Measurements from ENCODE around the gene HOXA7.

HOXA7 gene

GRCh38 chr7:27198871-27199801 lies 42.7 kb upstream of the HOXA7 start:
- Histone ChIP-seq H3K9me3 (no peaks in the 10 kb centered on the region), H3K27me3 (peaks cover 99% of the 10 kb centered on the region)

GRCh38 chr7:27198138-27198841 lies 41.8 kb upstream of the HOXA7 start:
- no peak overlapping the region for H3K27ac ChIP-seq
- H3K4me3 ChIP-seq (ENCODE audit: low read depth in 1 of 2, low read length in 1 of 2), result no peak overlapping the region
- no peaks in the 10 kb centered on the region for H3K9me3 ChIP-seq
- no peak for TF ChIP-seq CTCF (IDR thresholded peaks at IDR 0.05)
- peaks cover 99% of the 10 kb centered on the region for H3K27me3 ChIP-seq
- no peaks in the 10 kb centered on the region for H3K36me3 ChIP-seq
- peaks cover 40 to 49% of the 10 kb centered on the region in 2 experiments for H3K4me1 ChIP-seq (ENCODE audit: control insufficient read depth in 1 of 2, insufficient read depth in 1 of 2, low read depth in 1 of 2, low read length in 1 of 2)

More at GRCh38 chr7:27198871-27199801, 42.7 kb upstream of the HOXA7 start:
- H3K4me1 ChIP-seq (ENCODE audit: control insufficient read depth in 1 of 2, insufficient read depth in 1 of 2, low read depth in 1 of 2, low read length in 1 of 2), result peaks cover 36 to 43% of the 10 kb centered on the region in 2 experiments
- peak overlapping the region in 1 of 2 experiments; percentile 24 for H3K4me3 ChIP-seq (ENCODE audit: low read depth in 1 of 2, low read length in 1 of 2)
- TF ChIP-seq CTCF (IDR thresholded peaks at IDR 0.05), result no peak
- H3K36me3 ChIP-seq, result no peaks in the 10 kb centered on the region
- no peak overlapping the region for H3K27ac ChIP-seq

- no peaks in the 10 kb centered on the region for H3K36me3 ChIP-seq
- peaks cover 46 to 57% of the 10 kb centered on the region in 2 experiments for H3K4me1 ChIP-seq (ENCODE audit: control insufficient read depth in 1 of 2, insufficient read depth in 1 of 2, low read depth in 1 of 2, low read length in 1 of 2)
- H3K4me3 ChIP-seq (ENCODE audit: low read depth in 1 of 2, low read length in 1 of 2), result no peak overlapping the region
- H3K27ac ChIP-seq, result no peak overlapping the region
- no peak for TF ChIP-seq CTCF (IDR thresholded peaks at IDR 0.05)
- no peaks in the 10 kb centered on the region for H3K9me3 ChIP-seq
- H3K27me3 ChIP-seq, result peaks cover 99% of the 10 kb centered on the region
Measured at GRCh38 chr7:27197137-27198042, 40.9 kb upstream of the HOXA7 start.

GRCh38 chr7:27196287-27196767 lies 39.9 kb upstream of the HOXA7 start:
- H3K27ac ChIP-seq, result no peak overlapping the region
- H3K27me3 ChIP-seq, result peaks cover 99% of the 10 kb centered on the region
- H3K4me3 ChIP-seq (ENCODE audit: low read depth in 1 of 2, low read length in 1 of 2), result no peak overlapping the region
- H3K4me1 ChIP-seq (ENCODE audit: control insufficient read depth in 1 of 2, insufficient read depth in 1 of 2, low read depth in 1 of 2, low read length in 1 of 2), result peaks cover 42 to 56% of the 10 kb centered on the region in 2 experiments
- TF ChIP-seq CTCF (IDR thresholded peaks at IDR 0.05), result peak; percentile 56
- H3K36me3 ChIP-seq, result no peaks in the 10 kb centered on the region
- H3K9me3 ChIP-seq, result no peaks in the 10 kb centered on the region
